Activated naive CD4-positive, alpha-beta T cell treated with anti-CD3 and anti-CD28 coated beads for 36 hours (primary cell): ENCODE results near the gene TULP4. TPM values are rescaled to one million over a fixed set of nuclear protein-coding genes. Genes with fewer than 3 reads are reported as not detected.
A peak's percentile ranks its signal among the peaks of the same experiment; 100 is the strongest.
"Not testable (repeated sequence)": the region's sequence is repeated elsewhere in the genome, so short reads cannot be mapped to it uniquely, and the experiment has no call there.

Experiments used
- CTCF ChIA-PET: fragments of 350-600 bp; sonication (Branson Sonifier 250); formaldehyde crosslinking; loops from one replicate; lab custom pipeline; 2021; ENCODE audit warnings: antibody characterized with exemption; lab: Charles Lee
- DNase-seq: peaks from one replicate; pipeline ENCODE4 v3.0.0-alpha.2; 2020
- H3K27ac Mint-ChIP-seq: one replicate; pipeline ENCODE4 v1.8.0; 2021; ENCODE audit warnings: mild to moderate bottlenecking, mixed read lengths
- H3K27me3 Mint-ChIP-seq: one replicate; pipeline ENCODE4 v1.8.0; 2021; ENCODE audit warnings: low read depth, mixed read lengths
- H3K36me3 Mint-ChIP-seq: one replicate; pipeline ENCODE4 v1.8.0; 2021; ENCODE audit warnings: low read depth, mixed read lengths
- H3K4me1 Mint-ChIP-seq: one replicate; pipeline ENCODE4 v1.8.0; 2021; ENCODE audit warnings: low read depth, mixed read lengths
- H3K4me3 Mint-ChIP-seq: one replicate; pipeline ENCODE4 v1.8.0; 2021; ENCODE audit warnings: mild to moderate bottlenecking, moderate library complexity, mixed read lengths
- H3K9me3 Mint-ChIP-seq: one replicate; pipeline ENCODE4 v1.8.0; 2021; ENCODE audit warnings: mixed read lengths
- intact Hi-C: fragments of 100-400 bp; cut with micrococcal nuclease; formaldehyde crosslinking; loops from one replicate; pipeline ENCODE4 v1.15.1; 2023
- total RNA-seq, 2 experiments: library from RNA; stranded (reverse); gene quantifications; one replicate each; pipeline ENCODE4 v1.2.3, GENCODE V29; 2021

The TULP4 gene
- total RNA-seq, 2 experiments from 2014 or later: 17.4 to 17.6 TPM

DNA sequence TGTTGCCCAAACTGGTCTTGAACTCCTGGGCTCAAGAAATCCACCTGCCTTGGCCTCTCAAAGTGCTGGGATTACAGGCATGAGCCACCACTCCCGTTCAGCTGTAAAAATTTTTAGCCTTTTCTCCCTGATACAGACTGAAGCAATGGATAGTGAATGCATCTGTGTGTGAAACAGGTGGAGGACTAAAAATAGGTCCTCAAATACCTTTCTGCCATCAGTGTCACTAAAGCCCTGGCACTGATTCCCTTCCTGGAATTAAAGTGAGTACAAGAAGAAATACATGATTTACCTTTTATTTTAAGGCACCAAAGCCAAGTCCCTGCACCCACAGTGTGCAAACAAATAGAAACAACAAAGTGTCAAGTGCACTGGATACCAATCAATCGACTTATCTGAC is 25.1 kb downstream of the TULP4 start:
- CTCF ChIA-PET: no interaction called here
- H3K27ac Mint-ChIP-seq: no peak overlapping the region

DNA sequence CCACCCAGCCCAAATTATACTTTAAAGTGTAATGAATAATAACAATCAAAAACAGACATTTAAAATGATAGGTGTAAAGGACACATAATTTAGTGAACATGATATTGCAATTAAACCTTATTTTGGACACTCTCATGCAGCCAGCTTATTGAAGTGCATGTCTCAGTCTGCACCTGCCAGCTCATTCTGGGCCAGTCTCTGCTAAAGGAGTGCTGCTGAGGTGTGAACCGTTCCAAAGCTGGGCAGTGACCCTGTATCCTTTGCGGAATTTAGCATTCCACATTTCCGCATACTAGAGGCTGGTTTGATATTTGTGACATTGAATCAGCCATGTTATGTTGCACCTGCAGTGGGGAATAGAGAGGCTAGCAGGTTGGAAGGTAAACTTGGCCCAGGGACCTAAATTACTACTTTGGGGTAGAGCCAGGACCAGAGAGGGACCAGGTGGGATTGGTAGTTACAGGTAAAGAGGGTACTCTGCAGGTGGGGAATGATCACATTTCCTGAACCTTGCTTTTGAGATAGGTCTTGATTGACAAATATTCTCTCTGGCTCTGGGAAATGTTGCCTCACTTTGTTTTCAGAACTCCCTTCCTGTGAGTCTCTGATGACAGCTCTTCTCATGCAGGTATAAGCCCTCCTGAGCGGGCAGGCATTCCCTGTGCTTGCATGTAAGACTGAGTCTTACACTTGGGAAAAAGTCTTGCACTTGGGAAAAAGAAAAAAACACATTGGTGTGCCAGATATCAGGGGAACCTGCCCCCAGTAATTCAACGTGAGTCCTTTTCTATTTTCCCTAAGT is 26.2 kb downstream of the TULP4 start:
- Mint-ChIP-seq H3K9me3 (no peaks in the 10 kb centered on the region), H3K4me3 (no peak overlapping the region), H3K27me3 (no peaks in the 10 kb centered on the region), H3K36me3 (peaks cover 13% of the 10 kb centered on the region), H3K27ac (no peak overlapping the region), H3K4me1 (peaks cover 24% of the 10 kb centered on the region)
- intact Hi-C loops: no loop called here
- CTCF ChIA-PET: no interaction called here
- no peak for DNase-seq

More for the DNA sequence above, 25.1 kb downstream of the TULP4 start:
- Mint-ChIP-seq H3K36me3 (peaks cover 17% of the 10 kb centered on the region), H3K9me3 (peaks cover 3% of the 10 kb centered on the region), H3K27me3 (no peaks in the 10 kb centered on the region), H3K4me3 (no peak overlapping the region), H3K4me1 (peaks cover 24% of the 10 kb centered on the region)
- no peak for DNase-seq
- intact Hi-C loops: no loop called here

DNA sequence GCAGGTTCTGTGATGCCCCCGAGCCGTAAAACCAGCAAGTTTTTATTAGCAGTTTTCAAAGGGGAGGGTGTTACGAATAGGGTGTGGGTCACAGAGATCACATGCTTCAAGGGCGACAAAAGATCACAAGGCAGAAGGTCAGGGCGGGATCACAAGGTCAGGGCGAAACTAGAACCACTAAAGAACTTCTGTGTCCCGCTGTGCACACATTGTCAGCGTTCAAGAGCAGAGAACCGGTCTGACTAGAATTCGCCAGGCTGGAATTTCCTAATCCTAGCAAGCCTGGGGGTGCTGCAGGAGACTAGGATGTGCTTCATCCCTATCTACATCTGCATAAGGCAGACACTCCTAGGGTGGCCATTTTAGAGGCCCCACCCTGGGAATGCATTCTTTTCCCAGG is 26.9 kb downstream of the TULP4 start:
- H3K27ac Mint-ChIP-seq, CTCF ChIA-PET, H3K4me3 Mint-ChIP-seq, DNase-seq, H3K9me3 Mint-ChIP-seq, intact Hi-C loops, H3K27me3 Mint-ChIP-seq: not testable (repeated sequence)
- peaks cover 13% of the 10 kb centered on the region for H3K36me3 Mint-ChIP-seq
- H3K4me1 Mint-ChIP-seq: peaks cover 22% of the 10 kb centered on the region

DNA sequence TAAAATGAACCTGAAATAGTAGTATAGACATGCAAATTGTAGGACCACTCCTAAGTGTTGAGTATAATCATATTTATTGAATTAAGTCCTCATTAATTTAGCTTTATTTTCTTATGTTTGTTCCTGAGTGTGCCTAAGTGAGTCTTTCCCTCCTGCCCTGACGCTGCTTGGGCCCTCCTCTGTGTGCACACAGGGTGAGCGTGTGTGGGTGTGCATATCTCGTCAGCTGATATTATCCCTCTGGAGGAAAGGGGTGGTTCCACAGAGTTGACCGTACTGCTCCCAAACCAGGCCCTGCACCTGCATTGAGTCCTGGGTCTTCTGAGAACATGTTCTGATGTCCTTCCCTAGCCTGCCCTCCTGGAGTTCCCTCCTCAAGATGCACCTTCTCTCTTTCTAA is 28.0 kb downstream of the TULP4 start:
- Mint-ChIP-seq H3K9me3 (peaks cover 9% of the 10 kb centered on the region), H3K4me1 (peaks cover 26% of the 10 kb centered on the region), H3K36me3 (peaks cover 21% of the 10 kb centered on the region), H3K4me3 (no peak overlapping the region), H3K27ac (no peak overlapping the region), H3K27me3 (no peaks in the 10 kb centered on the region)
- intact Hi-C loops: no loop called here
- DNase-seq: no peak
- CTCF ChIA-PET: no interaction called here

DNA sequence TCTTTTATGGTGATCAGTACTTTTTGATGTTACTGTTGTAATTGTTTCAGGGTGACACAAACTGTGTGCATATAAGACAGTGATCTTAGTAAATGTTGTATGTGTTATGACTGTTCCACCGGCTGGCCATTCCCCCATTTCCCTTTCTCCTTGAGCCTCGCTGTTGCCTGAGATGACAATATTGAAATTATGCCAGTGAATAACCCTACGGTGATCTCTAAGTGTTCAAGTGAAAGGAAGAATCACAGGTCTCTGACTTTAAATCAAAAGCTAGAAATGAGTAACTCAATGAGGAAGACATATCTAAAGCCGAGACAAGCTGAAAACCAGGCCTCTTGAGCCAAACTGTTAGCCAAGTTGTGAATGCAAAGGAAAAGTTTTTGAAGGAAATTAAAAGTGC is 32.3 kb downstream of the TULP4 start:
- no peak overlapping the region for H3K4me3 Mint-ChIP-seq
- H3K27me3 Mint-ChIP-seq: no peaks in the 10 kb centered on the region
- peaks cover 17% of the 10 kb centered on the region for H3K9me3 Mint-ChIP-seq
- H3K27ac Mint-ChIP-seq: no peak overlapping the region
- intact Hi-C loops: no loop called here
- peaks cover 11% of the 10 kb centered on the region for H3K4me1 Mint-ChIP-seq
- peaks cover 16% of the 10 kb centered on the region for H3K36me3 Mint-ChIP-seq
- DNase-seq: peak; percentile 23
- CTCF ChIA-PET: no interaction called here

DNA sequence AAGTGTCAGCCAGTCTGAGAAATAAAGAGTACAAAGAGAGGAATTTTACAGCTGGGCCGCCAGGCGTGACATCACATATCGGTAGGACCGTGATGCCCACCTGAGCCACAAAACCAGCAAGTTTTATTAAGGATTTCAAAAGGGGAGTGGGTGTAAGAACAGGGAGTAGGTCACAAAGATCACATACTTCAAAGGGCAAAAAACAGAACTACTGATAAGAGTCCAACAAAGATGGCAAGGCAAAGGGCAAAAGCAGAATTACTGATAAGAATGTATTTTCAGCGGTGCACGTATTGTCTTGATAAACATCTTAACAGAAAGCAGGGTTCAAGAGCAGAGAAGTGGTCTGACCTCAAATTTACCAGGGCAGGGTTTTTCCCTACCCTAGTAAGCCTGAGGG is 33.2 kb downstream of the TULP4 start:
- H3K27me3 Mint-ChIP-seq, DNase-seq, H3K4me3 Mint-ChIP-seq, intact Hi-C loops, CTCF ChIA-PET, H3K27ac Mint-ChIP-seq: not testable (repeated sequence)
- Mint-ChIP-seq H3K4me1 (peaks cover 11% of the 10 kb centered on the region), H3K36me3 (peaks cover 16% of the 10 kb centered on the region), H3K9me3 (peaks cover 17% of the 10 kb centered on the region)

DNA sequence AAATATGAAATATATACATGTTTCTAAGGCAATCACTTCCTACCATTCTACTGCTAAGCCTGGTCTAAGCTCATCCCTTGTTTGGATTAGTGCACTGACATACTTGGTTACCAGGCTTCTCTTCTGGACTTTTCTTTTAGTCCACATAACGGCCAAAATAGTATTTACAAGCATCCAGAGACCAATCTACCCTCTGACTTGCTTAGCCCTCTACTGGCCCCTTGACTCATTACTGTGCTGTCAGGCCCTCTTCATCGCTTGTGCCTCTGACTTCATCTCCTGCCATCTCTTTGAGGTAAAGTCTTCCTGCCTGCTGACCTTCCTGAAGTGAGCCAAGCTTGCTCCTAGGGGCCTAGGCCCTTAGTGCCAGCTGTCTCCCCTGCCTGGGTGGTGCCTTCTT is 35.1 kb downstream of the TULP4 start:
- Mint-ChIP-seq H3K4me1 (peaks cover 8% of the 10 kb centered on the region), H3K4me3 (no peak overlapping the region), H3K27ac (no peak overlapping the region), H3K9me3 (peaks cover 17% of the 10 kb centered on the region), H3K27me3 (no peaks in the 10 kb centered on the region), H3K36me3 (peaks cover 18% of the 10 kb centered on the region)
- CTCF ChIA-PET: interaction anchor here (0.6 kb wide), 1 partner anchor 126 kb away, joined by 3 read pairs; no protein-coding TSS in a partner anchor
- intact Hi-C loops: no loop called here
- no peak for DNase-seq

DNA sequence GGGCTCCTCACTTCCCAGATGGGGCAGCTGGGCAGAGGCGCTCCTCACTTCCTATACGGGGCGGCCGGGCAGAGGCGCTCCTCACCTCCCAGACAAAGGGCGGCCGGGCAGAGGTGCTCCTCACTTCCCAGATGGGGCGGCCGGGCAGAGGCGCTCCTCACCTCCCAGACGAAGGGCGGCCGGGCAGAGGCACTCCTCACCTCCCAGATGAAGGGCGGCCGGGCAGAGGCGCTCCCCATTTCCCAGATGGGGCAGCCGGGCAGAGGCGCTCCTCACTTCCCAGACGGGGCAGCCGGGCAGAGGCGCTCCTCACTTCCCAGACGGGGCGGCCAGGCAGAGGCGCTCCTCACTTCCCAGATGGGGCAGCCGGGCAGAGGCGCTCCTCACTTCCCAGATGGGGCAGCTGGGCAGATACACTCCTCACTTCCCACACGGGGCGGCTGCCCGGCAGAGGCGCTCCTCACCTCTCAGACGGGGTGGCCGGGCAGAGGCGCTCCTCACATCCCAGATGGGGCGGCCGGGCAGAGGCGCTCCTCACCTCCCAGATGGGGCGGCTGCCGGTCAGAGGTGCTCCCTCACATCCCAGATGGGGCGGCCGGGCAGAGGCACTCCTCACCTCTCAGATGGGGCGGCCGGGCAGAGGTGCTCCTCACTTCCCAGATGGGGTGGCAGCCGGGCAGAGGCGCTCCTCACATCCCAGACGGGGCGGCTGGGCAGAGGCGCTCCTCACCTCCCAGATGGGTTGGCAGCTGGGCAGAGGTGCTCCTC is 36.7 kb downstream of the TULP4 start:
- H3K4me1 Mint-ChIP-seq, H3K4me3 Mint-ChIP-seq, H3K27ac Mint-ChIP-seq, intact Hi-C loops, DNase-seq, H3K27me3 Mint-ChIP-seq: not testable (repeated sequence)
- CTCF ChIA-PET: interaction anchor here (0.7 kb wide), 1 partner anchor 555 kb away, joined by 3 read pairs; no protein-coding TSS in a partner anchor
- peaks cover 17% of the 10 kb centered on the region for H3K9me3 Mint-ChIP-seq
- peaks cover 14% of the 10 kb centered on the region for H3K36me3 Mint-ChIP-seq

DNA sequence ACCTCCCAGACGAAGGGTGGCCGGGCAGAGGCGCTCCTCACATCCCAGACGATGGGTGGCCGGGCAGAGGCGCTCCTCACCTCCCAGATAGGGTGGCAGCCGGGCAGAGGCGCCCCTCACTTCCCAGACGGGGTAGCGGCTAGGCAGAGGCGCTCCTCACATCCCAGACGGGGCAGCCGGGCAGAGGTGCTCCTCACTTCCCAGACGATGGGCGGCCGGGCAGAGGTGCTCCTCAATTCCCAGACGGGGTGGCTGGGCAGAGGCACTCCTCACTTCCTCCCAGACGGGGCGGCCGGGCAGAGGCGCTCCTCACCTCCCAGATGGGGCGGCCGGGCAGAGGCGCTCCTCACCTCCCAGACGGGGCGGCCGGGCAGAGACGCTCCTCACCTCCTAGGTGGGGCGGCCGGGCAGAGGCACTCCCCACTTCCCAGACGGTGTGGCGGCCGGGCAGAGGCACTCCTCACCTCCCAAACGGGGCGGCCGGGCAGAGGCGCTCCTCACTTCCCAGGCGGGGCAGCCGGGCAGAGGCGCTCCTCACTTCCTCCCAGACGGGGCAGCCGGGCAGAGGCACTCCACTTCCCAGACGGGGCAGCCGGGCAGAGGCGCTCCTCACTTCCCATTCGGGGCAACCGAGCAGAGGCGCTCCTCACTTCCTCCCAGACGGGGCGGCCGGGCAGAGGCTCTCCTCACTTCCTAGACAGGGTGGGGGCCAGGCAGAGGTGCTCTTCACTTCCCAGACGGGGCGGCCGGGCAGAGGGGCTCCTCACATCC is 37.4 kb downstream of the TULP4 start:
- H3K27me3 Mint-ChIP-seq, DNase-seq, H3K36me3 Mint-ChIP-seq, H3K4me3 Mint-ChIP-seq, intact Hi-C loops, H3K27ac Mint-ChIP-seq, CTCF ChIA-PET, H3K4me1 Mint-ChIP-seq: not testable (repeated sequence)
- H3K9me3 Mint-ChIP-seq: peaks cover 12% of the 10 kb centered on the region

DNA sequence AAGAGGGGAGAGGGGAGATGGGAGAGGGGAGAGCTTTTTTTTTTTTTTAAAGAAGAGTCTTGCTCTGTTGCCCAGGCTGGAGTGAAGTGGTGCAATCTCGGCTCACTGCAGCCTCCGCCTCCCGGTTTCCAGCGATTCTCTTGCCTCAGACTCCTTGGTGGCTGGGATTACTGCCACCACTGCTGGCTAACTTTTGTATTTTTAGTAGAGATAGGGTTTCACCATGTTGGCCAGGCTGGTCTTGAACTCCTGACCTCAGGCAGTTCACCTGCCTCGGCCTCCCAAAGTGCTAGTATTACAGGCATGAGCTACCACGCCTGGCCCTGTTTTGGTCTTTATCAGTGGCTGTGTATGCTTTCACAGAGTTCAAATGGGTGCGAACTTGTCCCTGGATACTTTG is 38.5 kb downstream of the TULP4 start:
- DNase-seq, CTCF ChIA-PET, H3K4me1 Mint-ChIP-seq, H3K36me3 Mint-ChIP-seq, intact Hi-C loops, H3K4me3 Mint-ChIP-seq, H3K27ac Mint-ChIP-seq, H3K9me3 Mint-ChIP-seq, H3K27me3 Mint-ChIP-seq: not testable (repeated sequence)

DNA sequence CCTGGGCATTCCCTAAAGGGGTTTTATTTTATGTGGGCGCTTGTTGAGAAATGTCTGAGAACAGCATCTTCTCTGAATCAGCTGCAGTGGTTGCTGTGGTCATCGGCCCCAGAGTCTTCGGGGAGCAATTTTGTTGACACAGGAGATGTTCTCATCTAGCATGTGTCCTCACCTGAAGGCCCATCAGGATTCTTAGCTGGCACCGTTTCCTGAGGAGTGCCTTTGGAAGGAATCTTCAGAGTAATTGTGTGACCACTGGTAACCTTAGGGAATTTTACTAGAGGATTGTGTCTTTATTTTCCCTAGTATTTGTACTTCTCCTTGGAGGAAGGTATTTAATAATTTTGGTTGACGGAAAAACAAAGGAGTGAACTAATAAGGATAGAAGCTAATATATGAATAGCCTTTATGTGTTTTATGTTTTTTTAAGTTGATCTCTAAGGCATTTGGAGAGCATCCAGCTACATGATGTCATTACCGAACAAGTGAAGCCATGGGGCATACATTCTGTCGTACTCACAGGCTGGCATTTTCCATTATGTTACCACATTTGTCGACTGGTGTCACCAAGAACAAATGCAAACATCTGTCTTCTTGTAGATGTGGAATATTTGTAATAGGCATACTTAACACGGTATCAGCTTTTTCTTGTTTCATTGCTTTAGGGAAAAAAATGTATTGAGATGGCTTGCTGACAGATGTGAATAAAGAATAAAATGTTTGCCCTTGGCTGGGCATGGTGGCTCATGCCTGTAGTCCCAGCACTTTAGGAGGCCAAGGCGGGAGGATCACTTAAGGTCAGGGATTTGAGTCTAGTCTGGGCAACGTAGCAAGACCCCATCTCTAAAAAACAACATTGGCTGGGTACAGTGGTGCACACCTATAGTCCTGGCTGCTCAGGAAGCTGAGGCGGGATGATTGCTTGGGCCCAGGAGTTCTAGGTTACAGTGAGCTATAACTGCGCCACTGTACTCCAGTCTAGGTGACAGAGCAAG is 41.9 kb downstream of the TULP4 start:
- CTCF ChIA-PET: no interaction called here
- no peak overlapping the region for H3K27ac Mint-ChIP-seq
- intact Hi-C loops: no loop called here

More for the DNA sequence above, 41.9 kb downstream of the TULP4 start:
- DNase-seq: no peak
- Mint-ChIP-seq H3K36me3 (peaks cover 2% of the 10 kb centered on the region), H3K4me1 (peaks cover 30% of the 10 kb centered on the region), H3K9me3 (no peaks in the 10 kb centered on the region), H3K27me3 (no peaks in the 10 kb centered on the region), H3K4me3 (no peak overlapping the region)
